ENCODE data around the gene TM9SF4.

DNA sequence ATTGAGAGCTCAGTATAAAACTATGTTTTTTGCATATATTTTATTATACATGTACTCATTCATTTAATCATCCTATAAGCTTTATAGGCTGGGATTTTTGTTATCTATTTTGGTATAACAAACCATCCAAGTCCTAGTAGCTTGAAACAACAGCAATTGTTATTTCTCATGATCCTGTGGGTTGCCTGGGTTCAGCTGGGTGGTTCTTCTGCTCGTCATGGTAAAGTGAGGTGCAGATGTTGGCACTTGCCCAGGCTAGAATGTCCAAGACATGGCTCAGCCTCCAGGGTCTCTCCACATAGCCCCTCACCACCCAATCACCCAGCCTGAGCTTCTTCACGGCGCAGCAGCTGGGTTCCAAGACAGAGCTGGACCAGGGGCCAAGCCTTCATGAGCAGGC is 20.8 kb upstream of the TM9SF4 start:
- no peak for TF ChIP-seq EP300 (IDR thresholded peaks at IDR 0.05)
- TF ChIP-seq, protein P1, sequence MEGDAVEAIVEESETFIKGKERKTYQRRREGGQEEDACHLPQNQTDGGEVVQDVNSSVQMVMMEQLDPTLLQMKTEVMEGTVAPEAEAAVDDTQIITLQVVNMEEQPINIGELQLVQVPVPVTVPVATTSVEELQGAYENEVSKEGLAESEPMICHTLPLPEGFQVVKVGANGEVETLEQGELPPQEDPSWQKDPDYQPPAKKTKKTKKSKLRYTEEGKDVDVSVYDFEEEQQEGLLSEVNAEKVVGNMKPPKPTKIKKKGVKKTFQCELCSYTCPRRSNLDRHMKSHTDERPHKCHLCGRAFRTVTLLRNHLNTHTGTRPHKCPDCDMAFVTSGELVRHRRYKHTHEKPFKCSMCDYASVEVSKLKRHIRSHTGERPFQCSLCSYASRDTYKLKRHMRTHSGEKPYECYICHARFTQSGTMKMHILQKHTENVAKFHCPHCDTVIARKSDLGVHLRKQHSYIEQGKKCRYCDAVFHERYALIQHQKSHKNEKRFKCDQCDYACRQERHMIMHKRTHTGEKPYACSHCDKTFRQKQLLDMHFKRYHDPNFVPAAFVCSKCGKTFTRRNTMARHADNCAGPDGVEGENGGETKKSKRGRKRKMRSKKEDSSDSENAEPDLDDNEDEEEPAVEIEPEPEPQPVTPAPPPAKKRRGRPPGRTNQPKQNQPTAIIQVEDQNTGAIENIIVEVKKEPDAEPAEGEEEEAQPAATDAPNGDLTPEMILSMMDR (IDR thresholded peaks at IDR 0.05), result no peak
- no peak for TF ChIP-seq POLR2A (IDR thresholded peaks at IDR 0.05; ENCODE audit: low read depth)

Measured in esophagus muscularis mucosa (tissue), 4 donors.